ENCODE measurements around the gene CNKSR2. TPM values are rescaled to one million over a fixed set of nuclear protein-coding genes. Genes with fewer than 3 reads are reported as not detected.
"Not testable (repeated sequence)": the region's sequence is repeated elsewhere in the genome, so short reads cannot be mapped to it uniquely, and the experiment has no call there.

The CNKSR2 gene
- total RNA-seq, 2 experiments from 2014 or later: 14.4 to 14.8 TPM

- H3K9me3 ChIP-seq (ENCODE audit: control insufficient read depth in 1 of 2, insufficient read depth in 1 of 2, low read length in 2 of 2): no peaks in the 10 kb centered on the region
- no peaks in the 10 kb centered on the region for H3K4me1 ChIP-seq (ENCODE audit: insufficient read depth, low read length)
- ChIA-PET CTCF (no interaction called here), POLR2A (no interaction called here)
- H3K27ac Mint-ChIP-seq: no peak overlapping the region
- TF ChIP-seq, protein P1, sequence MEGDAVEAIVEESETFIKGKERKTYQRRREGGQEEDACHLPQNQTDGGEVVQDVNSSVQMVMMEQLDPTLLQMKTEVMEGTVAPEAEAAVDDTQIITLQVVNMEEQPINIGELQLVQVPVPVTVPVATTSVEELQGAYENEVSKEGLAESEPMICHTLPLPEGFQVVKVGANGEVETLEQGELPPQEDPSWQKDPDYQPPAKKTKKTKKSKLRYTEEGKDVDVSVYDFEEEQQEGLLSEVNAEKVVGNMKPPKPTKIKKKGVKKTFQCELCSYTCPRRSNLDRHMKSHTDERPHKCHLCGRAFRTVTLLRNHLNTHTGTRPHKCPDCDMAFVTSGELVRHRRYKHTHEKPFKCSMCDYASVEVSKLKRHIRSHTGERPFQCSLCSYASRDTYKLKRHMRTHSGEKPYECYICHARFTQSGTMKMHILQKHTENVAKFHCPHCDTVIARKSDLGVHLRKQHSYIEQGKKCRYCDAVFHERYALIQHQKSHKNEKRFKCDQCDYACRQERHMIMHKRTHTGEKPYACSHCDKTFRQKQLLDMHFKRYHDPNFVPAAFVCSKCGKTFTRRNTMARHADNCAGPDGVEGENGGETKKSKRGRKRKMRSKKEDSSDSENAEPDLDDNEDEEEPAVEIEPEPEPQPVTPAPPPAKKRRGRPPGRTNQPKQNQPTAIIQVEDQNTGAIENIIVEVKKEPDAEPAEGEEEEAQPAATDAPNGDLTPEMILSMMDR (IDR thresholded peaks at IDR 0.05): no peak
- H3K36me3 ChIP-seq (ENCODE audit: insufficient read depth, low read length): no peaks in the 10 kb centered on the region
- DNase-seq (no peak), ATAC-seq (ENCODE audit: poor library complexity) (no peak)
- intact Hi-C loops (cut with DNase I, micrococcal nuclease): no loop called here
- H3K4me3 Mint-ChIP-seq: no peak overlapping the region
- H3K36me3 Mint-ChIP-seq (ENCODE audit: low read depth): peaks cover 14% of the 10 kb centered on the region
- H3K27ac ChIP-seq (ENCODE audit: low read depth in 1 of 2, low read length in 2 of 2): no peak overlapping the region
- H3K4me3 ChIP-seq (ENCODE audit: low read length): no peak overlapping the region
- no peaks in the 10 kb centered on the region for H3K9me3 Mint-ChIP-seq
- no peaks in the 10 kb centered on the region for H3K4me1 Mint-ChIP-seq (ENCODE audit: low read depth)
- no peaks in the 10 kb centered on the region for H3K27me3 Mint-ChIP-seq
- H3K27me3 ChIP-seq (ENCODE audit: control insufficient read depth in 1 of 2, insufficient read depth in 2 of 2, low read length in 2 of 2): no peaks in the 10 kb centered on the region
Observed at GRCh38 chrX:21528076-21528475, 153.9 kb downstream of the CNKSR2 start.

GRCh38 chrX:21529771-21530170 lies 155.6 kb downstream of the CNKSR2 start:
- no peak for ATAC-seq (ENCODE audit: poor library complexity)
- CTCF ChIA-PET: no interaction called here
- TF ChIP-seq, protein P1 (IDR thresholded peaks at IDR 0.05): no peak
- Mint-ChIP-seq H3K27ac (no peak overlapping the region), H3K27me3 (no peaks in the 10 kb centered on the region), H3K9me3 (no peaks in the 10 kb centered on the region), H3K4me1 (ENCODE audit: low read depth) (no peaks in the 10 kb centered on the region), H3K4me3 (no peak overlapping the region), H3K36me3 (ENCODE audit: low read depth) (peaks cover 25% of the 10 kb centered on the region)
- H3K27ac ChIP-seq (ENCODE audit: low read depth in 1 of 2, low read length in 2 of 2): no peak overlapping the region
- no peaks in the 10 kb centered on the region for H3K27me3 ChIP-seq (ENCODE audit: control insufficient read depth in 1 of 2, insufficient read depth in 2 of 2, low read length in 2 of 2)
- no peak for DNase-seq
- H3K36me3 ChIP-seq (ENCODE audit: insufficient read depth, low read length): no peaks in the 10 kb centered on the region
- intact Hi-C loops (cut with DNase I, micrococcal nuclease): no loop called here
- H3K4me1 ChIP-seq (ENCODE audit: insufficient read depth, low read length): no peaks in the 10 kb centered on the region
- POLR2A ChIA-PET: no interaction called here
- H3K9me3 ChIP-seq (ENCODE audit: control insufficient read depth in 1 of 2, insufficient read depth in 1 of 2, low read length in 2 of 2): no peaks in the 10 kb centered on the region
- H3K4me3 ChIP-seq (ENCODE audit: low read length): no peak overlapping the region

DNA sequence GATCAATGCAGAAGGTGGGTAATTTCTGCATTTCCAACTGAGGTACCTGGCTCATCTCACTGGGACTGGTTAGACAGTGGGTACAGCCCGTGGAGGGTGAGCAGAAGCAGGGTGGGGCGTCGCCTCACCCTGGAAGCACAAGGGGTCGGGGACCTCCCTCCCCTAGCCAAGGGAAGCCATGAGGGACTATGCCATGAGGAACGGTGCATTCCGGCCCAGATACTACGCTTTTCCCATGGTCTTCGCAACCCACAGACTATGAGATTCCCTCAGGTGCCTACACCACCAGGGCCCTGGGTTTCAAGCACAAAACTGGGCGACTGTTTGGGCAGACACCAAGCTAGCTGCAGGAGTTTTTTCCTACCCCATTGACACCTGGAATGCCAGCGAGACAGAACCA lies 170.4 kb downstream of the CNKSR2 start:
- H3K4me1 Mint-ChIP-seq (ENCODE audit: low read depth); intact Hi-C loops (cut with DNase I, micrococcal nuclease); H3K36me3 Mint-ChIP-seq (ENCODE audit: low read depth); POLR2A ChIA-PET; H3K4me3 Mint-ChIP-seq; H3K27ac Mint-ChIP-seq; H3K27me3 Mint-ChIP-seq; CTCF ChIA-PET; H3K4me3 ChIP-seq (ENCODE audit: low read length); ATAC-seq (ENCODE audit: poor library complexity); H3K9me3 Mint-ChIP-seq; DNase-seq; H3K27me3 ChIP-seq (ENCODE audit: control insufficient read depth in 1 of 2, insufficient read depth in 2 of 2, low read length in 2 of 2); H3K9me3 ChIP-seq (ENCODE audit: control insufficient read depth in 1 of 2, insufficient read depth in 1 of 2, low read length in 2 of 2); H3K4me1 ChIP-seq (ENCODE audit: insufficient read depth, low read length); H3K27ac ChIP-seq (ENCODE audit: low read depth in 1 of 2, low read length in 2 of 2); H3K36me3 ChIP-seq (ENCODE audit: insufficient read depth, low read length): not testable (repeated sequence)

- Mint-ChIP-seq H3K4me1 (ENCODE audit: low read depth) (no peaks in the 10 kb centered on the region), H3K4me3 (no peak overlapping the region), H3K36me3 (ENCODE audit: low read depth) (peaks cover 18% of the 10 kb centered on the region), H3K27ac (no peak overlapping the region), H3K9me3 (no peaks in the 10 kb centered on the region), H3K27me3 (no peaks in the 10 kb centered on the region)
- no peak for ATAC-seq (ENCODE audit: poor library complexity)
- TF ChIP-seq, protein P1 (IDR thresholded peaks at IDR 0.05): no peak
- Histone ChIP-seq H3K27ac (ENCODE audit: low read depth in 1 of 2, low read length in 2 of 2) (no peak overlapping the region), H3K4me3 (ENCODE audit: low read length) (no peak overlapping the region), H3K9me3 (ENCODE audit: control insufficient read depth in 1 of 2, insufficient read depth in 1 of 2, low read length in 2 of 2) (no peaks in the 10 kb centered on the region), H3K27me3 (ENCODE audit: control insufficient read depth in 1 of 2, insufficient read depth in 2 of 2, low read length in 2 of 2) (no peaks in the 10 kb centered on the region), H3K36me3 (ENCODE audit: insufficient read depth, low read length) (no peaks in the 10 kb centered on the region), H3K4me1 (ENCODE audit: insufficient read depth, low read length) (no peaks in the 10 kb centered on the region)
- ChIA-PET POLR2A (no interaction called here), CTCF (no interaction called here)
- intact Hi-C loops (cut with DNase I, micrococcal nuclease): no loop called here
- DNase-seq: no peak
Observed at GRCh38 chrX:21559417-21559816, 185.2 kb downstream of the CNKSR2 start.

All from CD4-positive, alpha-beta T cell (primary cell).